MM.1S (cell line): ENCODE measurements around the gene ZNF236.
"Not testable (repeated sequence)": the region's sequence is repeated elsewhere in the genome, so short reads cannot be mapped to it uniquely, and the experiment has no call there.

ENCODE experiments used
- DNase-seq: peaks from one replicate; pipeline ENCODE4 v3.0.0-alpha.2; 2015
- H2AFZ ChIP-seq: fragments of 300-600 bp; sonication (generic); 2 replicates; pipeline ENCODE4 v1.6.0; 2016; ENCODE audit warnings: antibody characterized with exemption, low read length
- H3F3A ChIP-seq: fragments of 300-600 bp; sonication (generic); 2 replicates; pipeline ENCODE4 v1.6.1; 2016; ENCODE audit warnings: mild to moderate bottlenecking, antibody characterized with exemption, low read length, moderate library complexity, mixed read lengths; ENCODE audit not compliant: insufficient read depth
- H3K27ac ChIP-seq: fragments of 300-600 bp; sonication (generic); 2 replicates; pipeline ENCODE4 v1.5.1; 2016; ENCODE audit warnings: mild to moderate bottlenecking, low read length
- H3K27me3 ChIP-seq: fragments of 300-600 bp; sonication (generic); replicated peaks from 2 replicates; pipeline ENCODE4 v1.6.0; 2016; ENCODE audit warnings: low read length; ENCODE audit not compliant: insufficient read depth
- H3K36me3 ChIP-seq: fragments of 300-600 bp; sonication (generic); replicated peaks from 2 replicates; pipeline ENCODE4 v1.6.1; 2016; ENCODE audit warnings: mild to moderate bottlenecking, low read length, mixed read lengths; ENCODE audit not compliant: insufficient read depth
- H3K4me1 ChIP-seq: fragments of 300-600 bp; sonication (generic); 2 replicates; pipeline ENCODE4 v1.6.1; 2016; ENCODE audit warnings: low read length, mixed read lengths
- H3K4me2 ChIP-seq: fragments of 300-600 bp; sonication (generic); 2 replicates; pipeline ENCODE4 v1.6.0; 2016; ENCODE audit warnings: low read depth, low read length
- H3K4me3 ChIP-seq: fragments of 300-600 bp; sonication (generic); 2 replicates; pipeline ENCODE4 v1.5.1; 2016; ENCODE audit warnings: low read length, mixed read lengths
- H3K79me2 ChIP-seq: fragments of 300-600 bp; sonication (generic); 2 replicates; pipeline ENCODE4 v1.6.1; 2016; ENCODE audit warnings: mixed run types, low read length, mixed read lengths
- H3K9ac ChIP-seq: fragments of 300-600 bp; sonication (generic); 2 replicates; pipeline ENCODE4 v1.6.1; 2016; ENCODE audit warnings: low read length, mixed read lengths
- H3K9me2 ChIP-seq: fragments of 300-600 bp; sonication (generic); replicated peaks from 2 replicates; pipeline ENCODE4 v1.6.1; 2016; ENCODE audit warnings: mild to moderate bottlenecking, low read length, mixed read lengths; ENCODE audit not compliant: insufficient read depth
- H3K9me3 ChIP-seq: fragments of 300-600 bp; sonication (generic); replicated peaks from 2 replicates; pipeline ENCODE4 v1.6.1; 2016; ENCODE audit warnings: mild to moderate bottlenecking, low read length, mixed read lengths; ENCODE audit not compliant: insufficient read depth
- H4K20me1 ChIP-seq: fragments of 300-600 bp; sonication (generic); 2 replicates; pipeline ENCODE4 v1.6.1; 2016; ENCODE audit warnings: mild to moderate bottlenecking, low read length, moderate library complexity, mixed read lengths; ENCODE audit not compliant: insufficient read depth
- EZH2 ChIP-seq: fragments of 300-600 bp; sonication (generic); optimal IDR thresholded peaks from 2 replicates; pipeline ENCODE3; 2017; ENCODE audit warnings: low read depth, mild to moderate bottlenecking, antibody characterized with exemption, low read length, mixed read lengths
- EZH2phosphoT487 ChIP-seq: fragments of 300-600 bp; sonication (generic); IDR thresholded peaks from 2 replicates; pipeline ENCODE4 v1.6.1; 2018; ENCODE audit warnings: antibody characterized with exemption, low read length
- TF ChIP-seq, protein P1 (sequence below): fragments of 300-600 bp; sonication (generic); IDR thresholded peaks from 2 replicates; pipeline ENCODE4 v1.5.1; 2016; ENCODE audit warnings: antibody characterized with exemption, low read length, mixed read lengths

The ZNF236 gene

GRCh38 chr18:76938619-76939018, 116.3 kb downstream of the ZNF236 start:
- Histone ChIP-seq H3K27ac (no peak overlapping the region), H3K4me2 (no peak overlapping the region), H3K9ac (no peak overlapping the region)

GRCh38 chr18:76941284-76941683, 118.9 kb downstream of the ZNF236 start:
- Histone ChIP-seq H3K79me2 (no peaks in the 10 kb centered on the region), H3K27me3 (no peaks in the 10 kb centered on the region), H3K27ac (no peak overlapping the region), H3K9ac (no peak overlapping the region), H4K20me1 (no peaks in the 10 kb centered on the region), H3K4me2 (no peak overlapping the region), H3K9me3 (no peaks in the 10 kb centered on the region), H3F3A (no peaks in the 10 kb centered on the region), H3K4me3 (no peak overlapping the region), H3K9me2 (no peaks in the 10 kb centered on the region), H2AFZ (no peak overlapping the region), H3K36me3 (no peaks in the 10 kb centered on the region), H3K4me1 (no peaks in the 10 kb centered on the region)
- TF ChIP-seq EZH2 (no peak), EZH2phosphoT487 (no peak)
- TF ChIP-seq, protein P1, sequence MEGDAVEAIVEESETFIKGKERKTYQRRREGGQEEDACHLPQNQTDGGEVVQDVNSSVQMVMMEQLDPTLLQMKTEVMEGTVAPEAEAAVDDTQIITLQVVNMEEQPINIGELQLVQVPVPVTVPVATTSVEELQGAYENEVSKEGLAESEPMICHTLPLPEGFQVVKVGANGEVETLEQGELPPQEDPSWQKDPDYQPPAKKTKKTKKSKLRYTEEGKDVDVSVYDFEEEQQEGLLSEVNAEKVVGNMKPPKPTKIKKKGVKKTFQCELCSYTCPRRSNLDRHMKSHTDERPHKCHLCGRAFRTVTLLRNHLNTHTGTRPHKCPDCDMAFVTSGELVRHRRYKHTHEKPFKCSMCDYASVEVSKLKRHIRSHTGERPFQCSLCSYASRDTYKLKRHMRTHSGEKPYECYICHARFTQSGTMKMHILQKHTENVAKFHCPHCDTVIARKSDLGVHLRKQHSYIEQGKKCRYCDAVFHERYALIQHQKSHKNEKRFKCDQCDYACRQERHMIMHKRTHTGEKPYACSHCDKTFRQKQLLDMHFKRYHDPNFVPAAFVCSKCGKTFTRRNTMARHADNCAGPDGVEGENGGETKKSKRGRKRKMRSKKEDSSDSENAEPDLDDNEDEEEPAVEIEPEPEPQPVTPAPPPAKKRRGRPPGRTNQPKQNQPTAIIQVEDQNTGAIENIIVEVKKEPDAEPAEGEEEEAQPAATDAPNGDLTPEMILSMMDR = no peak
- DNase-seq = no peak

More at GRCh38 chr18:76938619-76939018, 116.3 kb downstream of the ZNF236 start:
- Histone ChIP-seq H3K9me3 (no peaks in the 10 kb centered on the region), H4K20me1 (no peaks in the 10 kb centered on the region), H3K4me3 (no peak overlapping the region), H3K36me3 (no peaks in the 10 kb centered on the region), H3K27me3 (no peaks in the 10 kb centered on the region), H3K79me2 (no peaks in the 10 kb centered on the region), H3K4me1 (no peaks in the 10 kb centered on the region), H2AFZ (no peak overlapping the region), H3F3A (no peaks in the 10 kb centered on the region), H3K9me2 (no peaks in the 10 kb centered on the region)
- TF ChIP-seq EZH2 = no peak
- no peak for DNase-seq

DNA sequence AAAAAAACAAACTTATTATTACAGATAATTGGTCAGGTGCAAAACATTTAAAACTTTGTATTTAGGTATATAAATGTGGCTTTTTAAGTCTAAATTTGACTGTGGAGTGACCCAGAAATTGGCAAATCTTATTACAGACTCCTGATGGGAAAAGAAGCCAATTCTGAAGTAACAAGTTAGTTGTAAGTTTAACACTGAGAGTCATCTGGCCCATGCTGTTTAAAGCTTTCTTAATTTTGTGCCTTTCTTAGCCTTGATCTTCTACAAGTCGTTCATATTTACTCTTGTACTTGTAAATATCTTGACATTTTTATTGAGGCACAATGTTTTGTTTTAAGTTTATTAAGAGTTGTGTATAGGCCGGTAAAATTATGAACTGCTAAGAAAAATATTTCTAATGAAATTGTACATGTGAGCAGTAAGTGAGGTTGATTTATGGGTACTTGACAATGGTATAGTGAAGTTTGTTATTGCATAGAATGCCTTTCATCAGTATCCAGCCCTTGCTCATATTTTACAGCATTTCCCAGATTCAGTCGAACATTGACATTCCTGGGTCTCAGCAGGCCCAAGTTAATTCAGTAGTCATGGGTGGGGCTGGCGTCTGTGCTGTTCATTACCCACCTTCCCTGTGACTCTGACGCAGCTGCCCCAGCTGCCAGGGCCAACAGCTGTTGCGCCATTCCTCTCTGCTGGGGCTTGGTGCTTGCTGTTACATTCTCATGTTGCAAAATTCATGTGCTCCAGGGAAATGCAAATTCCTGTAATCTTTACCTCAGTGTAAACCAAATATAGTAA, 121.4 kb downstream of the ZNF236 start:
- no peaks in the 10 kb centered on the region for H4K20me1 ChIP-seq
- no peak overlapping the region for H3K4me2 ChIP-seq
- no peak overlapping the region for H3K27ac ChIP-seq
- no peak for TF ChIP-seq EZH2
- TF ChIP-seq, protein P1 = no peak
- TF ChIP-seq EZH2phosphoT487 = no peak
- H3K79me2 ChIP-seq = no peaks in the 10 kb centered on the region
- H3K9ac ChIP-seq = no peak overlapping the region
- H3K36me3 ChIP-seq = no peaks in the 10 kb centered on the region
- no peaks in the 10 kb centered on the region for H3K9me2 ChIP-seq
- no peaks in the 10 kb centered on the region for H3K4me1 ChIP-seq
- H3K4me3 ChIP-seq = no peak overlapping the region
- H3F3A ChIP-seq = no peaks in the 10 kb centered on the region
- H3K9me3 ChIP-seq = no peaks in the 10 kb centered on the region
- DNase-seq = no peak
- no peak overlapping the region for H2AFZ ChIP-seq
- H3K27me3 ChIP-seq = no peaks in the 10 kb centered on the region

DNA sequence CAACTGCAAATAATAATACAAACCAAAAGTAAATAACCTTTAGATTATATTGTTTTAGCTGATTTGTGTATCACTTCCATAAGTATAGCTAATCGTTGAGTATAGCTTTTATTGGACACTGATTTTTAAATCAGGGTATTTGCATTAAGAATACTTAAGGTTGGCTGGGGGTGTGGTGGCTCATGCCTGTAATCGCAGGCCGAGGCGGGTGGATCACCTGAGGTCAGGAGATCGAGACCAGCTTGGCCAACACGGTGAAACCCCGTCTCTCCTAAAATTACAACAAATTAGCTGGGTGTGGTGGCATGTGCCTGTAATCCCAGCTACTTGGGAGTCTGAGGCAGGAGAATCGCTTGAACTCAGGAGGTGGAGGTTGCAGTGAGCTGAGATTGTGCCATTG, 122.0 kb downstream of the ZNF236 start:
- not testable (repeated sequence) for H3K4me1 ChIP-seq, H3K9me2 ChIP-seq, H3K4me3 ChIP-seq, H2AFZ ChIP-seq, H3F3A ChIP-seq, DNase-seq, H3K4me2 ChIP-seq, H3K79me2 ChIP-seq, H3K9ac ChIP-seq, H3K36me3 ChIP-seq, H4K20me1 ChIP-seq, H3K27me3 ChIP-seq, H3K27ac ChIP-seq, H3K9me3 ChIP-seq
